Activated CD8-positive, alpha-beta T cell treated with anti-CD3 and anti-CD28 coated beads for 36 hours (primary cell): Measurements from ENCODE around the gene BZW2. TPM values are rescaled to one million over a fixed set of nuclear protein-coding genes. Genes with fewer than 3 reads are reported as not detected.

Experiments used
- ATAC-seq: fragments of 200-7000 bp; cut with Tn5 transposase; one replicate; pipeline ENCODE4 v1.10.0; 2021; ENCODE audit warnings: mild to moderate bottlenecking, moderate library complexity
- CTCF ChIA-PET: fragments of 350-600 bp; sonication (Branson Sonifier 250); formaldehyde crosslinking; loops from one replicate; lab custom pipeline; 2021; ENCODE audit warnings: antibody characterized with exemption; lab: Charles Lee
- POLR2A ChIA-PET: fragments of 350-600 bp; sonication (Branson Sonifier 250); formaldehyde crosslinking; loops from one replicate; lab custom pipeline; 2021; ENCODE audit warnings: antibody characterized with exemption; lab: Charles Lee
- DNase-seq: peaks from one replicate; pipeline ENCODE4 v3.0.0-alpha.2; 2020
- H3K27ac Mint-ChIP-seq: one replicate; pipeline ENCODE4 v1.8.0; 2021; ENCODE audit warnings: mild to moderate bottlenecking, mixed read lengths
- H3K27me3 Mint-ChIP-seq: one replicate; pipeline ENCODE4 v1.8.0; 2021; ENCODE audit warnings: mixed read lengths
- H3K36me3 Mint-ChIP-seq: one replicate; pipeline ENCODE4 v1.8.0; 2021; ENCODE audit warnings: low read depth, mixed read lengths
- H3K4me1 Mint-ChIP-seq: one replicate; pipeline ENCODE4 v1.8.0; 2021; ENCODE audit warnings: low read depth, mixed read lengths
- H3K4me3 Mint-ChIP-seq: one replicate; pipeline ENCODE4 v1.8.0; 2021; ENCODE audit warnings: mild to moderate bottlenecking, moderate library complexity, mixed read lengths
- H3K9me3 Mint-ChIP-seq: one replicate; pipeline ENCODE4 v1.8.0; 2021; ENCODE audit warnings: mixed read lengths
- intact Hi-C: fragments of 100-400 bp; cut with micrococcal nuclease; formaldehyde crosslinking; loops from one replicate; pipeline ENCODE4 v1.10.0; 2022
- total RNA-seq, 2 experiments: library from RNA; stranded (reverse); gene quantifications; one replicate each; pipeline ENCODE4 v1.2.3, GENCODE V29; 2021
- TF ChIP-seq, protein P1 (sequence below): fragments of 200-600 bp; IDR thresholded peaks from one replicate; pipeline ENCODE4 v1.8.0; 2022; ENCODE audit warnings: antibody characterized with exemption, mild to moderate bottlenecking

The BZW2 gene
- total RNA-seq, 2 experiments from 2014 or later = 120 to 123 TPM

DNA sequence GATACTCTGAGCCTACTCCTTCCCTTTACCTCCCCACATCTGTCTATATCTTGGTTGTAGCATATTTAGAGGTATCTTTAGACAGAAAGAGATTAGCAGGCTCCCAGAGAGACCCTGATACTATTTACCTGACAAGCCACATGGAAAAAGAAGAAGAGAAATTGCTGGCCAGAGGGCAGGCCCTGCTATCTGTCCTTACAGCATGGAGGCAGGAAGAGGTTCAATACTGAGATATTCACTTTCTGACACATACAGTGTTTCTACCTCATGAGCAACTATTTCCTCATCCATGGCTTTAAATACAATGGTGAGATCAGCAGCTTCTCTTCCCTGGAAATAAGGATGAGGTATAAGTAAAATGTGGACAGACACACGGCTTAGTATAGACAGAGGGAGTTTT lies 73.7 kb downstream of the BZW2 start:
- intact Hi-C loops = no loop called here
- CTCF ChIA-PET = no interaction called here
- Mint-ChIP-seq H3K4me3 (no peak overlapping the region), H3K27me3 (no peaks in the 10 kb centered on the region), H3K4me1 (peaks cover 8% of the 10 kb centered on the region), H3K9me3 (no peaks in the 10 kb centered on the region), H3K36me3 (peaks cover 15% of the 10 kb centered on the region), H3K27ac (no peak overlapping the region)
- POLR2A ChIA-PET = no interaction called here
- DNase-seq (no peak), ATAC-seq (no peak)
- TF ChIP-seq, protein P1, sequence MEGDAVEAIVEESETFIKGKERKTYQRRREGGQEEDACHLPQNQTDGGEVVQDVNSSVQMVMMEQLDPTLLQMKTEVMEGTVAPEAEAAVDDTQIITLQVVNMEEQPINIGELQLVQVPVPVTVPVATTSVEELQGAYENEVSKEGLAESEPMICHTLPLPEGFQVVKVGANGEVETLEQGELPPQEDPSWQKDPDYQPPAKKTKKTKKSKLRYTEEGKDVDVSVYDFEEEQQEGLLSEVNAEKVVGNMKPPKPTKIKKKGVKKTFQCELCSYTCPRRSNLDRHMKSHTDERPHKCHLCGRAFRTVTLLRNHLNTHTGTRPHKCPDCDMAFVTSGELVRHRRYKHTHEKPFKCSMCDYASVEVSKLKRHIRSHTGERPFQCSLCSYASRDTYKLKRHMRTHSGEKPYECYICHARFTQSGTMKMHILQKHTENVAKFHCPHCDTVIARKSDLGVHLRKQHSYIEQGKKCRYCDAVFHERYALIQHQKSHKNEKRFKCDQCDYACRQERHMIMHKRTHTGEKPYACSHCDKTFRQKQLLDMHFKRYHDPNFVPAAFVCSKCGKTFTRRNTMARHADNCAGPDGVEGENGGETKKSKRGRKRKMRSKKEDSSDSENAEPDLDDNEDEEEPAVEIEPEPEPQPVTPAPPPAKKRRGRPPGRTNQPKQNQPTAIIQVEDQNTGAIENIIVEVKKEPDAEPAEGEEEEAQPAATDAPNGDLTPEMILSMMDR = no peak

DNA sequence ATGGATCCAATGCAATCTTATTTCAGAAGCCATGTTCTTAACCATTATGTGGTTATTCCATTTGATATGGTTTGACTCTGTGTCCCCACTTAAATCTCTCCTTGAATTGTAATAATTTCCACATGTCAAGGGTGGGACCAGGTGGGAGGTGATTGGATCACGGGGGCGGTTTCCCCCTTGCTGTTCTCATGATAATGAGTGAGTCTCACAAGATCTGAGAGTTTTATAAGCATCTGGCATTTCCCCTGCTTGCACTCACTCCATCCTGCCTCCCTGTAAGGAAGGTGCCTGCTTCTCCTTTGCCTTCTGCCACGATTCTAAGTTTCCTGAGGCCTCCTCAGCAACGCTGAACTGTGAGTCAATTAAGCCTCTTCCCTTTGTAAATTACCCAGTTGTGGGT lies 75.6 kb downstream of the BZW2 start:
- TF ChIP-seq, protein P1 = no peak
- H3K4me1 Mint-ChIP-seq = peaks cover 8% of the 10 kb centered on the region
- ChIA-PET CTCF (no interaction called here), POLR2A (no interaction called here)
- intact Hi-C loops = no loop called here
- no peaks in the 10 kb centered on the region for H3K9me3 Mint-ChIP-seq
- peaks cover 10% of the 10 kb centered on the region for H3K36me3 Mint-ChIP-seq
- no peak overlapping the region for H3K27ac Mint-ChIP-seq
- no peak overlapping the region for H3K4me3 Mint-ChIP-seq
- DNase-seq = peak; percentile 34
- no peaks in the 10 kb centered on the region for H3K27me3 Mint-ChIP-seq
- no peak for ATAC-seq

- peaks cover 8% of the 10 kb centered on the region for H3K4me1 Mint-ChIP-seq
- H3K4me3 Mint-ChIP-seq = no peak overlapping the region
- ChIA-PET CTCF (no interaction called here), POLR2A (no interaction called here)
- H3K27me3 Mint-ChIP-seq = no peaks in the 10 kb centered on the region
- no peaks in the 10 kb centered on the region for H3K9me3 Mint-ChIP-seq
- DNase-seq = no peak
- intact Hi-C loops = no loop called here
- H3K27ac Mint-ChIP-seq = no peak overlapping the region
- H3K36me3 Mint-ChIP-seq = peaks cover 6% of the 10 kb centered on the region
- ATAC-seq = no peak
- TF ChIP-seq, protein P1 = no peak
Observed at GRCh38 chr7:16724344-16724743, 78.4 kb downstream of the BZW2 start.

DNA sequence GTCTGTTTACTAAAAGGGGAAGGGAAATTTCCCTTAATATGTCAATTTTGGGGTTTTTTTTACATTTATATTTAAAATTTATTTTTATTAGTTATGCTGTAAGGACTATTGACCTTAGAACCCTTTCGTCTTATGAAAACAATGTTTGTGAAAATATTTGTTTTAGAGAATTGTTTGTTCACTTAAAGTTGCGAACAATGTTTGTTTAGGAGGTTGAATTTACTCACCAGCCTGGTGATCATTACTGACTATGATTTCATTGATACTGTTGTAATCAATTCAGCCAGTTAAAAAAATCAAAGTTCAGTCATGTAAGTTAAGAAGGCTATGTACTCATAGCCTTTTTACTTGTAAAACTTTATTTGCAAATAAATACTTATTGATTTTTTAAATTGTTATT lies 80.2 kb downstream of the BZW2 start:
- TF ChIP-seq, protein P1 = no peak
- ChIA-PET CTCF (no interaction called here), POLR2A (no interaction called here)
- H3K9me3 Mint-ChIP-seq = no peaks in the 10 kb centered on the region
- DNase-seq (no peak), ATAC-seq (no peak)
- no peak overlapping the region for H3K4me3 Mint-ChIP-seq
- H3K4me1 Mint-ChIP-seq = peaks cover 4% of the 10 kb centered on the region
- H3K27ac Mint-ChIP-seq = no peak overlapping the region
- intact Hi-C loops = no loop called here
- H3K27me3 Mint-ChIP-seq = no peaks in the 10 kb centered on the region
- peaks cover 6% of the 10 kb centered on the region for H3K36me3 Mint-ChIP-seq

DNA sequence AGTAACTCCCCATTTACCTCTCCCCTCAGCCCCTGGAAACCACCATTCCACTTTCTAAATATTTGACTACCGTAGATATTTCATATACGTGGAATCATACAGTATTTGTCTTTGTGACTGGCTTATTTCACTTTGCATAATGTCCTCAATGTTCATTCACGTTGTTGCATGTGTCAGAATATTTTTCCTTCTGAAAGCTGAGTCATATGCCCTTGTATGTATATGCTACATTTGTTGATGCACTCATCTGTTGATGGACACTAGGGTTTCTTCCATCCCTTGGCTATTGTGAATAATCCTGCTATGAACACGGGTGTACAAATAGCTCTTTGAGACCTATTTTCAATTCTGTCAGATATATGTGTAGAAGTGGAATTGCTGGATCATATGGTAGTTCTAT lies 81.8 kb downstream of the BZW2 start:
- no peak for DNase-seq
- Mint-ChIP-seq H3K27me3 (no peaks in the 10 kb centered on the region), H3K27ac (no peak overlapping the region), H3K4me1 (no peaks in the 10 kb centered on the region), H3K9me3 (no peaks in the 10 kb centered on the region), H3K4me3 (no peak overlapping the region), H3K36me3 (peaks cover 6% of the 10 kb centered on the region)
- CTCF ChIA-PET = no interaction called here
- TF ChIP-seq, protein P1 = no peak
- intact Hi-C loops = no loop called here
- ATAC-seq = no peak
- POLR2A ChIA-PET = interaction anchor here (1.2 kb wide), 1 partner anchor 15 kb away, joined by 3 read pairs; no protein-coding TSS in a partner anchor
